CD4-positive, alpha-beta T cell treated with Interleukin-6 for 4 hours (primary cell): ENCODE results near the gene BAX.

Source experiments
- DNase-seq: peaks from one replicate; pipeline ENCODE4 v3.0.0-alpha.2; 2020; ENCODE audit warnings: mixed read lengths

The BAX gene

GRCh38 chr19:48933382-48933932 is 21.2 kb upstream of the BAX start, which contains the start of gene DHDH:
Gene DHDH (plus strand): TSS chr19:48933699. CDS start chr19:48933722, 23 bp downstream.
- peak; percentile 96 for DNase-seq

GRCh38 chr19:48934837-48935236 is 19.8 kb upstream of the BAX start:
- no peak for DNase-seq

- DNase-seq: no peak
These were observed 18.8 kb upstream of the BAX start for GRCh38 chr19:48935864-48936263.

- no peak for DNase-seq
These were observed 16.4 kb upstream of the BAX start for GRCh38 chr19:48938256-48938655.

GRCh38 chr19:48940902-48941301 is 13.8 kb upstream of the BAX start:
- no peak for DNase-seq

- no peak for DNase-seq
These were observed 11.6 kb upstream of the BAX start for GRCh38 chr19:48943081-48943480.

GRCh38 chr19:48945415-48945814 is 9.3 kb upstream of the BAX start:
- DNase-seq: no peak

- DNase-seq: no peak
These were observed 8.9 kb upstream of the BAX start for GRCh38 chr19:48945817-48946216.

GRCh38 chr19:48946463-48947257 is 8.0 kb upstream of the BAX start:
- no peak for DNase-seq

- no peak for DNase-seq
These were observed 7.5 kb upstream of the BAX start for GRCh38 chr19:48947258-48947542.

GRCh38 chr19:48950159-48950558 is 4.5 kb upstream of the BAX start:
- no peak for DNase-seq

GRCh38 chr19:48950830-48951519 is 3.7 kb upstream of the BAX start:
- no peak for DNase-seq

- DNase-seq: no peak
These were observed 1.5 kb upstream of the BAX start for GRCh38 chr19:48953141-48953540.

GRCh38 chr19:48953990-48954594 is 583 bp upstream of the BAX start:
- DNase-seq: no peak

- no peak for DNase-seq
These were observed 758 bp downstream of the BAX start for GRCh38 chr19:48955308-48955958.

- no peak for DNase-seq
These were observed 3.3 kb downstream of the BAX start for GRCh38 chr19:48958006-48958405.

- DNase-seq: no peak
These were observed 4.9 kb downstream of the BAX start for GRCh38 chr19:48959341-48960239.

- no peak for DNase-seq
These were observed 6.5 kb downstream of the BAX start for GRCh38 chr19:48961051-48961649.

- no peak for DNase-seq
These were observed 7.0 kb downstream of the BAX start for GRCh38 chr19:48961673-48962028.

GRCh38 chr19:48962029-48962848 is 7.6 kb downstream of the BAX start:
- peak; percentile 46 for DNase-seq

- DNase-seq: no peak
These were observed 8.1 kb downstream of the BAX start for GRCh38 chr19:48962849-48963165.
